HepG2 (cell line): ENCODE measurements around the gene PLRG1. TPM values are rescaled to one million over a fixed set of nuclear protein-coding genes. Genes with fewer than 3 reads are reported as not detected.

Source experiments
- ATAC-seq: fragments of 200-7000 bp; cut with Tn5 transposase; 3 replicates; pipeline ENCODE4 v1.9.1; 2020; ENCODE audit warnings: mild to moderate bottlenecking, moderate library complexity
- BruUV-seq: library from RNA; stranded (reverse); fragments of 400-500 nt; replicated peaks from 2 replicates; lab custom pipeline; 2021; lab: Mats Ljungman, UMichigan
- CTCF ChIA-PET: fragments of 300-600 bp; formaldehyde crosslinking; extraction: SDS; loops from one replicate; lab custom pipeline; 2021; ENCODE audit warnings: low total read pairs, inconsistent platforms, low intra/inter-chr PET ratio; lab: Yijun Ruan, JAX
- POLR2A ChIA-PET: fragments of 350-600 bp; sonication (Branson Sonifier 250); formaldehyde crosslinking; loops from one replicate; lab custom pipeline; 2020; ENCODE audit warnings: antibody characterized with exemption, inconsistent platforms; lab: Yijun Ruan, JAX
- DNase-seq: peaks from one replicate; pipeline ENCODE4 v3.0.0-alpha.2; 2015; ENCODE audit warnings: low spot score
- FAIRE-seq: peaks from 3 replicates; lab custom pipeline; 2011; peaks lifted over from hg19 to GRCh38; lab: Jason Lieb, UNC
- H2AFZ ChIP-seq: one replicate; pipeline ENCODE4 v1.6.1; 2011; ENCODE audit warnings: low read length, inconsistent platforms
- H3K27ac ChIP-seq: fragments of 300-600 bp; 3 replicates; pipeline ENCODE4 v1.8.0; 2011; ENCODE audit warnings: mixed run types, mild to moderate bottlenecking, mixed read lengths, low read length, inconsistent platforms; ENCODE audit not compliant: insufficient read depth; ENCODE audit errors: extremely low read length
- H3K27me3 ChIP-seq, 2 experiments: fragments of 200-600 bp in 1 of 2; 2 replicates in 1 of 2; 3 replicates in 1 of 2; pipeline versions ENCODE4 v1.6.0 to v1.8.0; 2011; ENCODE audit warnings: low read length in 2 of 2, mild to moderate bottlenecking in 2 of 2, moderate library complexity in 2 of 2, inconsistent platforms in 1 of 2; ENCODE audit not compliant: insufficient read depth in 2 of 2, control insufficient read depth in 1 of 2
- H3K36me3 ChIP-seq, 2 experiments: fragments of 200-600 bp in 1 of 2; replicated peaks in 1 of 2; 2 replicates in 1 of 2; 3 replicates in 1 of 2; pipeline versions ENCODE4 v1.5.1 to v1.8.0; 2011; ENCODE audit warnings: low read length in 2 of 2, inconsistent platforms in 1 of 2; ENCODE audit not compliant: insufficient read depth in 2 of 2, control insufficient read depth in 1 of 2
- H3K4me1 ChIP-seq: 2 replicates; pipeline ENCODE4 v1.5.1; 2012; ENCODE audit warnings: low read length, inconsistent platforms; ENCODE audit not compliant: insufficient read depth
- H3K4me2 ChIP-seq: 2 replicates; pipeline ENCODE4 v1.6.0; 2011; ENCODE audit warnings: low read depth, low read length, inconsistent platforms
- H3K4me3 ChIP-seq, 3 experiments: fragments of 200-600 bp in 1 of 3; sonication (generic), shearing (Covaris generic) in 1 of 3; replicated peaks in 1 of 3; 2 replicates each; pipeline ENCODE4 v1.5.1; 2011 to 2016; ENCODE audit warnings: low read length in 3 of 3, inconsistent platforms in 2 of 3, low read depth in 2 of 3, mild to moderate bottlenecking in 2 of 3, control low read depth in 1 of 3, mixed read lengths in 1 of 3; ENCODE audit not compliant: insufficient read depth in 1 of 3
- H3K79me2 ChIP-seq: one replicate; pipeline ENCODE4 v1.6.1; 2011; ENCODE audit warnings: low read length, inconsistent platforms; ENCODE audit not compliant: insufficient read depth
- H3K9ac ChIP-seq: 2 replicates; pipeline ENCODE4 v1.6.0; 2011; ENCODE audit warnings: mild to moderate bottlenecking, low read depth, low read length, inconsistent platforms; ENCODE audit not compliant: insufficient read depth
- H3K9me3 ChIP-seq: 2 replicates; pipeline ENCODE4 v1.5.1; 2012; ENCODE audit warnings: mild to moderate bottlenecking, low read length
- H4K20me1 ChIP-seq: 2 replicates; pipeline ENCODE4 v1.6.0; 2011; ENCODE audit warnings: inconsistent platforms, mild to moderate bottlenecking, low read length, moderate library complexity; ENCODE audit not compliant: insufficient read depth
- CREB1 ChIP-seq, 2 experiments: fragments of 450-650 bp in 1 of 2; IDR thresholded peaks; 2 replicates each; pipeline ENCODE4 v1.6.1; 2016 to 2017; ENCODE audit warnings: control low read depth in 1 of 2, mild to moderate bottlenecking in 1 of 2, missing compliant biosample characterization in 1 of 2, missing genetic modification characterization in 1 of 2
- FIP1L1 ChIP-seq: fragments of 200-400 bp; formaldehyde crosslinking; IDR thresholded peaks from 2 replicates; pipeline ENCODE4 v1.6.1; 2018; ENCODE audit warnings: low read depth, mild to moderate bottlenecking, low read length, moderate library complexity, borderline replicate concordance; ENCODE audit not compliant: insufficient read depth
- FOXP1 ChIP-seq, 2 experiments: fragments of 450-650 bp in 1 of 2; IDR thresholded peaks; 2 replicates each; pipeline ENCODE4 v1.6.1; 2017 to 2018; ENCODE audit warnings: antibody characterized with exemption in 1 of 2
- GATAD1 ChIP-seq: IDR thresholded peaks from 2 replicates; pipeline ENCODE4 v1.6.1; 2016; ENCODE audit warnings: missing genetic modification reagents, missing compliant biosample characterization
- HNF4A ChIP-seq: sonication (generic); formaldehyde crosslinking; IDR thresholded peaks from 2 replicates; pipeline ENCODE4 v1.4.0; 2020; ENCODE audit warnings: missing genetic modification reagents
- ISL2 ChIP-seq: sonication (generic); formaldehyde crosslinking; IDR thresholded peaks from 2 replicates; pipeline ENCODE4 v1.5.0; 2020; ENCODE audit warnings: missing genetic modification reagents
- MED13 ChIP-seq: sonication (generic); formaldehyde crosslinking; IDR thresholded peaks from 2 replicates; pipeline ENCODE4 v1.5.0; 2020; ENCODE audit warnings: missing genetic modification reagents
- NCOR1 ChIP-seq: fragments of 200-600 bp; sonication (generic); IDR thresholded peaks from 2 replicates; pipeline ENCODE4 v1.7.0; 2017; ENCODE audit warnings: antibody characterized with exemption, low read length, borderline replicate concordance
- NFRKB ChIP-seq: fragments of 450-650 bp; IDR thresholded peaks from 2 replicates; pipeline ENCODE4 v1.6.1; 2017
- PPARG ChIP-seq: conservative IDR thresholded peaks from 2 replicates; pipeline ENCODE4 v1.6.1; 2016; ENCODE audit warnings: missing biosample characterization, missing genetic modification reagents
- RARG ChIP-seq: sonication (generic); formaldehyde crosslinking; IDR thresholded peaks from 2 replicates; pipeline ENCODE4 v1.4.0; 2020; ENCODE audit warnings: low read depth, mild to moderate bottlenecking, missing genetic modification reagents
- RCOR2 ChIP-seq: IDR thresholded peaks from 2 replicates; pipeline ENCODE4 v1.6.1; 2016; ENCODE audit warnings: missing biosample characterization, missing genetic modification reagents
- RFXANK ChIP-seq: IDR thresholded peaks from 2 replicates; pipeline ENCODE4 v1.6.1; 2016
- RFXAP ChIP-seq: sonication (generic); formaldehyde crosslinking; IDR thresholded peaks from 2 replicates; pipeline ENCODE4 v1.4.0; 2020; ENCODE audit warnings: missing genetic modification reagents, borderline replicate concordance
- TGIF2 ChIP-seq: IDR thresholded peaks from 2 replicates; pipeline ENCODE4 v1.6.1; 2016; ENCODE audit warnings: control low read depth, missing compliant biosample characterization
- THAP11 ChIP-seq: IDR thresholded peaks from 2 replicates; pipeline ENCODE4 v1.6.1; 2016; ENCODE audit warnings: missing biosample characterization, missing genetic modification reagents
- YY1 ChIP-seq: IDR thresholded peaks from 2 replicates; pipeline ENCODE4 v1.6.1; 2011; ENCODE audit warnings: low read length, low read depth, moderate library complexity, mild to moderate bottlenecking; ENCODE audit not compliant: insufficient read depth, insufficient replicate concordance
- ZNF180 ChIP-seq: sonication (generic); formaldehyde crosslinking; IDR thresholded peaks from 2 replicates; pipeline ENCODE4 v1.4.0; 2020; ENCODE audit warnings: low read depth, missing genetic modification reagents, borderline replicate concordance
- ZNF230 ChIP-seq: sonication (generic); formaldehyde crosslinking; IDR thresholded peaks from 2 replicates; pipeline ENCODE4 v1.4.0; 2020; ENCODE audit warnings: mild to moderate bottlenecking, missing genetic modification reagents
- ZNF335 ChIP-seq: sonication (generic); formaldehyde crosslinking; IDR thresholded peaks from 2 replicates; pipeline ENCODE4 v1.4.0; 2020; ENCODE audit warnings: missing genetic modification reagents
- ZNF350 ChIP-seq: sonication (generic); formaldehyde crosslinking; IDR thresholded peaks from 2 replicates; pipeline ENCODE4 v1.4.0; 2020; ENCODE audit warnings: mild to moderate bottlenecking, low read depth, missing genetic modification reagents, borderline replicate concordance
- ZNF558 ChIP-seq: sonication (generic); formaldehyde crosslinking; IDR thresholded peaks from 2 replicates; pipeline ENCODE4 v1.9.0; 2022; ENCODE audit warnings: mild to moderate bottlenecking, missing genetic modification reagents, borderline replicate concordance
- ZNF564 ChIP-seq: sonication (generic); formaldehyde crosslinking; IDR thresholded peaks from 2 replicates; pipeline ENCODE4 v1.8.1; 2023; ENCODE audit warnings: mild to moderate bottlenecking, missing genetic modification reagents
- ZNF777 ChIP-seq: sonication (generic); formaldehyde crosslinking; IDR thresholded peaks from 2 replicates; pipeline ENCODE4 v1.4.0; 2020; ENCODE audit warnings: missing genetic modification reagents
- ZSCAN25 ChIP-seq: sonication (generic); formaldehyde crosslinking; IDR thresholded peaks from 2 replicates; pipeline ENCODE4 v1.8.0; 2022; ENCODE audit warnings: mild to moderate bottlenecking, missing genetic modification reagents
- in situ Hi-C: cut with HindIII; loops from 2 replicates; pipeline ENCODE4 v1.10.0; 2017; ENCODE audit warnings: low pct_unique_long_range_greater_than_20kb; ENCODE audit not compliant: extremely low pct_ligation_motif_present
- intact Hi-C: fragments of 100-400 bp; cut with micrococcal nuclease; formaldehyde crosslinking; loops from one replicate; pipeline ENCODE4 v1.10.0; 2022; ENCODE audit not compliant: unreplicated experiment
- polyA plus RNA-seq, 8 experiments: library from polyadenylated mRNA; depleted of rRNA in 3 of 8; stranded (reverse) in 7 of 8; unstranded in 1 of 8; fragments of >200 nt; fragmentation: Illumina TruSeq in 4 of 8; extraction: Trizol in 4 of 8; gene quantifications; 2 replicates each; pipeline versions ENCODE4 v1.2.1 to v1.2.3, GENCODE V29; 2011 to 2016; ENCODE audit warnings: low read depth in 4 of 8, missing spikeins in 1 of 8, mixed read lengths in 1 of 8; ENCODE audit not compliant: insufficient read depth in 1 of 8
- total RNA-seq, 5 experiments: library from RNA; depleted of rRNA; stranded (reverse); fragments of >200 nt; fragmentation: Illumina TruSeq; extraction: Trizol; gene quantifications; 2 replicates each; pipeline ENCODE4 v1.2.3, GENCODE V29; 2016; ENCODE audit warnings: low read depth in 1 of 5
- TF ChIP-seq, protein P1 (sequence below): sonication (generic); formaldehyde crosslinking; IDR thresholded peaks from 2 replicates; pipeline ENCODE4 v1.4.0; 2020; ENCODE audit warnings: missing genetic modification reagents, mild to moderate bottlenecking, borderline replicate concordance
- TF ChIP-seq, protein P2 (sequence below): sonication (generic); formaldehyde crosslinking; IDR thresholded peaks from 2 replicates; pipeline ENCODE4 v1.5.0; 2020; ENCODE audit warnings: missing genetic modification reagents

PLRG1 gene
- total and polyA plus RNA-seq, 2 of the 13 experiments (the other 11 are each of a cell fraction or from before 2014, with no cell fraction given), result 77.3 to 110 TPM

DNA sequence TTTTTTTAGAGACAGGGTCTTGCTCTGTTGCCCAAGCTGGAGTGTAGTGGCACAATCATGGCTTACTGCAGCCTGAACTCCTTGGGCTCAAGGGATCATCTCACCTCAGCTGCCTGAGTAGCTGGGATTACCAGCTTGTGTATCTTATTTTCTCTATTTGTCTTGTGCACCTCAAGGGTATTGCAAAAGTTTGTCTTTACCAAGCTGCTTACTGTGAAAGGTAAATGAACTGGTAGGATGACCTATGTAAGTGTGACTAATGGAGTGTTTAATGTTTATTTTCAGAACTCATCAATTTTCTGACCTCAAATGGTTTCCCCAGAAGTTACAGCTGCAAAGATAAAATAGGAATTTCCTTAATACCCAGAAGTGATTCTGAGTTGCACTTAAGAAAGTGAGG lies 45.6 kb upstream of the PLRG1 start:
- H4K20me1 ChIP-seq, result no peaks in the 10 kb centered on the region
- H3K9ac ChIP-seq, result no peak overlapping the region
- peaks cover 98% of the 10 kb centered on the region for H3K4me1 ChIP-seq
- H3K79me2 ChIP-seq, result no peaks in the 10 kb centered on the region
- DNase-seq, result peak; percentile 73
- H3K27me3 ChIP-seq, result no peaks in the 10 kb centered on the region
- in situ Hi-C loops, result no loop called here
- no peak for ATAC-seq
- no peak overlapping the region for H3K4me3 ChIP-seq
- ChIA-PET POLR2A (interaction anchor here (0.8 to 16.0 kb wide), 7 partner anchors 10 to 46 kb away, joined by 4 to 468 read pairs (median 9); partner anchors contain the start of genes FGG and PLRG1), CTCF (no interaction called here)
- peak overlapping the region; percentile 48 for H3K4me2 ChIP-seq
- no peaks in the 10 kb centered on the region for H3K36me3 ChIP-seq
- H3K27ac ChIP-seq, result peak overlapping the region; percentile 45
- H2AFZ ChIP-seq, result no peak overlapping the region
- intact Hi-C loops, result no loop called here
- peak; percentile 56 for FAIRE-seq
- BruUV-seq, result no TSS peak
- no peaks in the 10 kb centered on the region for H3K9me3 ChIP-seq
- TF ChIP-seq ZNF180, result no peak
- TF ChIP-seq MED13, result peak; percentile 88
- TF ChIP-seq RCOR2 (CRISPR knock-in tag), result peak; percentile 73
- TF ChIP-seq NCOR1, result peak; percentile 53; the same call in 1 of the 2 replicates
- TF ChIP-seq, protein P1, sequence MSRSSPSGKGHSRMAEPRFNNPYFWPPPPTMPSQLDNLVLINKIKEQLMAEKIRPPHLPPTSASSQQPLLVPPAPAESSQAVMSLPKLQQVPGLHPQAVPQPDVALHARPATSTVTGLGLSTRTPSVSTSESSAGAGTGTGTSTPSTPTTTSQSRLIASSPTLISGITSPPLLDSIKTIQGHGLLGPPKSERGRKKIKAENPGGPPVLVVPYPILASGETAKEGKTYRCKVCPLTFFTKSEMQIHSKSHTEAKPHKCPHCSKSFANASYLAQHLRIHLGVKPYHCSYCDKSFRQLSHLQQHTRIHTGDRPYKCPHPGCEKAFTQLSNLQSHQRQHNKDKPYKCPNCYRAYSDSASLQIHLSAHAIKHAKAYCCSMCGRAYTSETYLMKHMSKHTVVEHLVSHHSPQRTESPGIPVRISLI (CRISPR knock-in tag), result peak; percentile 67; the same call in 1 of the 2 replicates
- TF ChIP-seq CREB1 (IDR thresholded peaks at IDR 0.05), result no peak
- peak; percentile 33; the same call in 1 of the 2 replicates for TF ChIP-seq CREB1 (CRISPR knock-in tag; IDR thresholded peaks at IDR 0.05)
- TF ChIP-seq YY1, result no peak
- TF ChIP-seq ZNF564, result 0 out of 2 replicates have a peak, but pooled peaks have one; percentile 27
- peak; percentile 78 for TF ChIP-seq THAP11 (CRISPR knock-in tag)
- 0 out of 2 replicates have a peak, but pooled peaks have one; percentile 30 for TF ChIP-seq ZNF335 (CRISPR knock-in tag)
- TF ChIP-seq ZSCAN25 (CRISPR knock-in tag), result no peak
- TF ChIP-seq RARG (CRISPR knock-in tag), result no peak
- no peak for TF ChIP-seq RFXAP (CRISPR knock-in tag)
- no peak for TF ChIP-seq NFRKB
- TF ChIP-seq, protein P2, sequence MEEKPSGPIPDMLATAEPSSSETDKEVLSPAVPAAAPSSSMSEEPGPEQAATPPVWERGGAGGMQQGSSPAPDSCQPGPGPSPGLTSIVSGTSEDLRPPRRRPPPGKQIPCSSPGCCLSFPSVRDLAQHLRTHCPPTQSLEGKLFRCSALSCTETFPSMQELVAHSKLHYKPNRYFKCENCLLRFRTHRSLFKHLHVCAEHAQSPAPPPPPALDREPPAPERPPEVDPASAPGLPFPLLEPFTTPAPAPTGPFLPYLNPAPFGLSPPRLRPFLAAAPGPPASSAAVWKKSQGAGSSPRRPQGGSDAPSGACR (CRISPR knock-in tag), result no peak
- TF ChIP-seq HNF4A (CRISPR knock-in tag), result peak; percentile 86
- no peak for TF ChIP-seq ZNF777 (CRISPR knock-in tag)
- TF ChIP-seq ZNF230, result no peak
- no peak for TF ChIP-seq ZNF350 (CRISPR knock-in tag)
- no peak for TF ChIP-seq FOXP1 (IDR thresholded peaks at IDR 0.05)
- peak; percentile 97 for TF ChIP-seq FOXP1 (CRISPR knock-in tag; IDR thresholded peaks at IDR 0.05)
- TF ChIP-seq PPARG, result peak; percentile 84
- no peak for TF ChIP-seq RFXANK
- peak; percentile 61; the same call in 1 of the 2 replicates for TF ChIP-seq GATAD1
- TF ChIP-seq ZNF558 (CRISPR knock-in tag), result no peak
- peak; percentile 96 for TF ChIP-seq ISL2 (CRISPR knock-in tag)
- TF ChIP-seq TGIF2 (CRISPR knock-in tag), result 0 out of 2 replicates have a peak, but pooled peaks have one; percentile 36
- TF ChIP-seq FIP1L1, result no peak
